HUDEP-2 (cell line): Measurements from ENCODE around the gene ZBTB18.
A peak's percentile ranks its signal among the peaks of the same experiment; 100 is the strongest.

Source experiments
- DNase-seq, 76 experiments: peaks; one replicate each; lab custom pipeline; 2025; ENCODE audit not compliant: unreplicated experiment in 76 of 76; lab: John Stamatoyannopoulos, UW

ZBTB18 gene

GRCh38 chr1:244050835-244051444, at the start of gene ZBTB18:
ZBTB18 (plus strand) TSS chr1:244051283; CDS start chr1:244051432, 149 bp downstream.
- DNase-seq: peak in 2 of 76 experiments; percentile 8 to 20

GRCh38 chr1:244002721-244003120, 48.4 kb upstream of the ZBTB18 start:
- DNase-seq: no peak

- no peak for DNase-seq
Measured at GRCh38 chr1:244005455-244005854, 45.6 kb upstream of the ZBTB18 start.

GRCh38 chr1:244006381-244006901, 44.6 kb upstream of the ZBTB18 start:
- DNase-seq: no peak

- no peak for DNase-seq
Measured at GRCh38 chr1:244006961-244007360, 44.1 kb upstream of the ZBTB18 start.

GRCh38 chr1:244010191-244010590, 40.9 kb upstream of the ZBTB18 start:
- DNase-seq: no peak

GRCh38 chr1:244010703-244011123, 40.4 kb upstream of the ZBTB18 start:
- DNase-seq: no peak

GRCh38 chr1:244011271-244011670, 39.8 kb upstream of the ZBTB18 start:
- no peak for DNase-seq

GRCh38 chr1:244011786-244012185, 39.3 kb upstream of the ZBTB18 start:
- no peak for DNase-seq

GRCh38 chr1:244012202-244012601, 38.9 kb upstream of the ZBTB18 start:
- DNase-seq: no peak

GRCh38 chr1:244013100-244013499, 38.0 kb upstream of the ZBTB18 start:
- no peak for DNase-seq

- DNase-seq: peak in 5 of 76 experiments; percentile 0 to 6 (median 3)
Measured at GRCh38 chr1:244014862-244015261, 36.2 kb upstream of the ZBTB18 start.

- no peak for DNase-seq
Measured at GRCh38 chr1:244019982-244020485, 31.0 kb upstream of the ZBTB18 start.

GRCh38 chr1:244021427-244021826, 29.7 kb upstream of the ZBTB18 start:
- no peak for DNase-seq

- no peak for DNase-seq
Measured at GRCh38 chr1:244022311-244022710, 28.8 kb upstream of the ZBTB18 start.

GRCh38 chr1:244022864-244023440, 28.1 kb upstream of the ZBTB18 start:
- DNase-seq: no peak

GRCh38 chr1:244027491-244028145, 23.5 kb upstream of the ZBTB18 start:
- DNase-seq: no peak

- no peak for DNase-seq
Measured at GRCh38 chr1:244028701-244029100, 22.4 kb upstream of the ZBTB18 start.

GRCh38 chr1:244029124-244029523, 22.0 kb upstream of the ZBTB18 start:
- DNase-seq: no peak

GRCh38 chr1:244030481-244031040, 20.5 kb upstream of the ZBTB18 start:
- DNase-seq: no peak

- DNase-seq: no peak
Measured at GRCh38 chr1:244035358-244035757, 15.7 kb upstream of the ZBTB18 start.
